NCI-H1417 (cell line): ENCODE measurements around the gene ZBTB7B.

Source experiments
- DNase-seq, 3 experiments: peaks; one replicate each; lab custom pipeline; 2025; lab: John Stamatoyannopoulos, UW

ZBTB7B gene

DNA sequence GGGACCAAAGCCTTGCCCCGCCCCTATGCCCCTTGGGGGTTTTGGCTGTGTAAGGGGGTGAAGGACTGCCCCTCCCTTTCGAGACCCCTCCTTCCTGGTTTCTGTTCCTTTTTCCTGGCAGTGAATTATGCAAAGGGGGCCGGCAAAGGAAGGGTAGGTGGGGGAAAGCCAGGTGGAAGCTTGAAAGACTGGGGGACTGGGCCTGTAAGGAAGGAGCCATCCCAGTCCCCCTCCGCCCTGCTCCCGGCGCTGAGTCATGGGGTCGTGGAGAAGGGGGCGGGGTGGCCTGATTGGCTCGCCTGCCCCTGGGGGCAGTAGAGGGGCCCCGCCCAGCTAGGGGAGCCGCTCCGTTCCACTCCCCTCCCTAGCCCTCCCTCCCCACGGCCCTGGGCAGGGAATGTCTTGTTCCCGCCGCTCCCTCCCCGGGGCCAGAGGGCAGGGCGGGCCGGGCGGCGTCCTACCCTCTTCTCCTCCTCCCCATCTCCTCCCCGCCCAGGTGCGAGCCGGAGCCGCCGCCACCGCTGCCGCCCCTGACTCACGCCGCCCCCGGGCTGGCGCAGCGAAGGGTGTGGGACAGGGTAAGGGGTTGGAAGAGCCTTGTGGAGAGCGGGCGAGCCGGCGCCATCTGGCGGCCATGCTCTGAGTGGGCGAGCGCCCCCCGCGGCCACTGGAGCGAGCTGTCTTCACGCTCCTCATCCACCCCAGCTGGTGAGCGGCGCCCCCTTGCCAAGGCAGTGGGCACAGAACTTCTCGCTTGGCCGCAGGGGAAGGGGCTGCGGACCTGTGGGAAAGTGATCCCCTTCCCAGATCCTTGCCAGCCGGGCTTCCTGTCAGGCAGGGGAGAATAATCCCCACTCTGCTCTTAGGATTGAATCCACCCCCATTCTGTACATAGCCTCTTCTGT lies 14.7 kb downstream of the ZBTB7B start:
- peak; percentile 38 to 89 (median 65) for DNase-seq

DNA sequence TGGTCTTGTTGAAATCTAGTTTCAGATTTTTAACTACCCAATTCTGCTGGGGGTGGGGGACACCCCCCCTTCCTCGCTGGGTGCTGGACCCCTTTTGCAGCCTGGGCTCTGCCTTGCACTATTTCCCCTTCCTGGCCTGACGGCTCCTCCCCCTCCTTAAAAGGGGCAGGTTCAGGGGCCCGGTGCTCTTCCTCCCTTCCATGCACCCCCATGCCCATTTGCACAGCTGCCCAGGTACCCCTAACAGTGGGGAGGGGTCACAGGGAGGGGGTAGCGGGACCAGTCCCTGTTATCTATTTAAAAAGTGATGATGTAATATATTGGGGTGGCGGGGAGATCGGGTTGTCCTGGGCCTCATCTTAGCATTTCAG lies 15.3 kb downstream of the ZBTB7B start:
- DNase-seq = no peak

DNA sequence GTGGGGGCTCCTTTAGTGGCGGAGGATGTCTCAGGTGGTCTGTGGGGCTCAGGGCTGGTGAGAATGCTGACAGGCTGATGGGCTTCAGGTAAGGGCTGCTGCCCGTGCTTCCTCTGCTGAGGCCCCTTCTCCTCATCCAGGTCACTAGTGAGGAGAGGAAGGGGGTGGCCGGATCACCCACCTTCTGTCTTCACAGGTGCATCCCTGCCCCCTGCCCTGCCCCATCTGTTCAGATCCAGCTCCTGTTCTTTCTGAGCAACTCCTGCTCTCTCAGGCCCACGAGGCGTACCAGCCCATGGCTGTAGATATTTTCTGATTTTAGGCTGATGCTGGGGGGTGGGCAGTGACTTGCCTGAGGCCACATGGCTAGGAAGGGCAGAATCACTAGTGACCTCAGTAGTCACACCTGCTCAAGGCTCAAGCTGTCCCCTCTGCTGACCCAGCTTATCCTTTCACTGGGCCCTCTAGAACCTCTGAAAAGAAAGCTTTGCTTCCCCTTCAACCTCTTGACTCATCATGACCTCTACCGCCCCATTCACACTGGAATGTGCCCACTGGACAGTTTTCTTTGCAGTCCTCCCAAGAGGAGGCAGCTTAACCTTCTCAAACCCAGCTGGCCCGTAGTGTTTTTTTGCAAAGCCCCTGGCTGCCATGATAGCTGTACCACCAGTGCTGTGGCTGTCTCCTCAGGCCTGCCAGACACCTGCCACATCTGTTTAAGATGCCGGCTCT lies 16.2 kb downstream of the ZBTB7B start:
- DNase-seq = no peak

DNA sequence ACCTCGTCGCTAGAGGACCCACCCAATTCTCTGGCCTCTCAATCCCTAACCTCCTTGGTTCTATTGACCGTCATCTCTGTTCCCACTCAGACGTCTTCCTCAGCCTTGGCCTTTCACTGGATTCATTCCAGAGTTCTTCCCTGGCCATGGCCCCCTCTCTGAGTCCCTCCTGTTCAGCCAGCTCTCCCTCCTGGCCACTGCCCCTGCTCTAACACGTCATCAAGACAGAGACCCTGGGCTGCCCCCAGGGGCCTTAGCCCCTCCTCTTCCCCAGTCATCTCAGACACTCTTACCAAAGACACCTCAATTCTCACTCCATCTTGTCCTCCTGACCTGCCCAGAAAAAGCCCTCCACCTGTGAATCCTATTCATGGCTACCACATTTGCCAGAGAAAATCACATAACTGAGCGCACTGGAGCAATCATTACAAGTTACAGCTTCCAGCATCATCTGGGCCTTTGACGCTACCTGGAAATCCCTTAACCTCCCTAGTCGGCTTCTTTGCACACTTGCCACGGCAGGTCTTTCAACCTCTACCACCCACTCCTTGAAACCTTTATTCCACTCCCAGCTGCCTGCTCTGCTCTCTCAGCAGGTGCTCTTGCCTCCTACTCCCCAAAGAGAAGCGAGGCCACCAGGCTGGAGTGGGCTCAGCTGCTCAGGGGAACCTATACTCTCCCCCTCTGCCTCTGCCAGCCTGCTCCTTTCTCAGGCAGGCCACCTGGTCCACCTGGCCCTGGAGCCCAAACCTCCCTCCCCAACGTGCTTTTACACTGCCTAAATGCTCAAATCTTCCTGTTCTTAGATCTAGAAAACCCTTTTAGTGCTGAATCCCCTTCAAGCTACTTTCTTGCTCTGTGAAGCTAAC lies 17.0 kb downstream of the ZBTB7B start:
- peak in 1 of 3 experiments; percentile 47 for DNase-seq

DNA sequence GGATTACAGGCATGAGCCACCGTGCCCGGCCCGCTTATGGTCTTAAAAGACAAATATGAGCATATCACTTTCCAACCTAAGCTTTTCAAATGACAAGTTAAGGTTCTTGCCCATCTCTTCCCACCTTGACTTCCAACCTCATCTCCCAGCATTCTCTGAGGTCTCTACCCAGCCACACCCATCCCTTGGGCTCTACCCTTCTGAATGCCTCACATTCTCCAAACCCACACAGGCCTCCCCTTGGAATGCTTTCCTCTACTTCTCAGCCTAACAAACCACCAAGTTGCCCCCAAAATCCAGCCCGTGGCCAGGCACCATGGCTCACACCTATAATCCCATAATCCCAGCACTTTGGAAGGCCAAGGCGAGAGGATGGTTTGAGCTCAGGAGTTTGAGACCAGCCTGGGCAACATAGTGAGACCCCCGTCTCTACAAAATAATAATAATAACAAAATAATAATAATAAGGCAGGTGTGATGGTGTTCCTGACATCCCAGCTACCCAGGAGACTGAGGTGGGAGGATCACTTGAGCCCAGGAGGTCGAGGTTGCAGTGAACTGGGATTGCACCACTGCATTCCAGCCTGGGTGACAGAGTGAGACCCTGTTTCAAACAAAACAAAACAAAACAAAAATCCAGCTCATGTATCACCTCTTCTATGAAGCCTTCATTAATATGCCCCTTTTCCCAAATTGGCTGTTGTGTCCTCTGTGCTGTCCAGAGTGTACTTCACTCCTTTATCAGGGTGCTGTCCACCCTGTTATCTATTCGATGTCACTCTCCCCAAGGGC lies 19.7 kb downstream of the ZBTB7B start:
- no peak for DNase-seq

DNA sequence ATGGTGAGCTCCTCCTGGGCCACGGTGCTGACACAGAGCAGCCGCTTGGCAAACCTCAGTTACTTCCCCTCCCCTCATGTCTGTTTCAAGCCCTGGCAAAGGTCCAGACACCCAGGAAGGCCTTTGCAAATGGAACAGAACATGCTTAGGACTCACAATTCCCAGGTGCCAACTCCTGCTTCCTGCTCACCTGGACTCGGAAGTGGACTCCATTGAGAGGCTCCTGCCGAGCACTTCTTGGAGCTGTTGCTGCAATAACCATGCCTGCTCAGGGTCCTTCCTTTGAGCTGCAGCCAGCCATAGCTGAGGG lies 20.3 kb downstream of the ZBTB7B start:
- peak in 2 of 3 experiments; percentile 48 to 70 for DNase-seq

DNA sequence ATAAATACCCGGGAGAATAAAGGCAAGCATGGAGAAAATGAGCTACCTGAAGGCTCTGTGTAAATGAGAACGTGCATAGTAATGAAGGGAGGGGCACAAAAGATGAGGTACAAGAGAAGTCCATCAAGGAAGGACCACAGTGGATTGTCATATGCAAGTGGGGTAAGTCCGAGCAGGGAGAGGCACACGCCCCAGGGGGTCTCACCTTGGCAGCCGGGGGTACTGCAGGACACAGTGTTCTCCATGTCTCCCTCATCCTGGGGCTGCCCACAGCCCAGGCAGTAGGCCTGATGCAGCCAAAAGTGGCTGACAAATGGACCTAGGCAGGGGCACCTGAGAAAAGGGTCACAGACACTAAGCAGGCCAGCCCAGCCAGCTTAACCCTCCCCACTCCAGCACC lies 21.0 kb downstream of the ZBTB7B start:
- no peak for DNase-seq

DNA sequence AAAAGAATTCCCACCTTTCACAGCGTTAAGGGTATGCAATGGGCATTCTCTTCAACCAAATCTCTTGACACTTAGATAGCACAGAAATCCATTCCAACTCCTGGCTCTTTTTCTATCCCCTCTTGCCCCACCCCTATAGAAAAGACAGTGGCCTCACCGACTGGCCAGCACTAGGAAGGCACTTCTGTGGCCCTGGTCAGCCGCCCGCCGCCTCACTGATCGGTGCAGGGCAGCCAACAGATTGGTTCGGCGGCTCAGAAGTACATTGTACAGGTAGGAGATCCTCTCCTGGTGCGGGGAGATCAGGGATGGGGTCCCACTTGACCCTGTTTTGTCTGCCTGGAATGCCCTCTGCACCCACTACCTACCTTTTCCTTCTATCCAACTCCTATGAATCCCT lies 21.7 kb downstream of the ZBTB7B start:
- no peak for DNase-seq

DNA sequence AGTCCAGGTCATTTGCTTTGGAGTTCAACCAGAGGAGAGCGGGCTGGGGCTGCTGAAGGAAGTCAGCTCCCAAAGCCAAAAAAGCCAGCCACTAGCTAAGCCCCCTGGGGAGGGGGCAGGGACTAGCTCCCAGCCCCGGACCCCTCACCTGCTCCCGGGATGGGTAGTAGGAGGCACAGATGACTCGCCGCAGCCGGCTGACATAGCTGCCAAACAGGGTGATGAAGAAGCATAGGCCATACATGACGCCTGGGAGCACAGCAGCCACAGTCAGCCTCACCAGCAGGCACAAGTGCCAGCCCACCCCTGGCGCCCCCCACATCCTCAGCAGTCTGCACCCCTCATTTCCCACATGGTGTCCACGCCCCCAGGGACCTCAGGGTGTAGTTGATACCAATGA lies 23.6 kb downstream of the ZBTB7B start:
- DNase-seq = no peak

DNA sequence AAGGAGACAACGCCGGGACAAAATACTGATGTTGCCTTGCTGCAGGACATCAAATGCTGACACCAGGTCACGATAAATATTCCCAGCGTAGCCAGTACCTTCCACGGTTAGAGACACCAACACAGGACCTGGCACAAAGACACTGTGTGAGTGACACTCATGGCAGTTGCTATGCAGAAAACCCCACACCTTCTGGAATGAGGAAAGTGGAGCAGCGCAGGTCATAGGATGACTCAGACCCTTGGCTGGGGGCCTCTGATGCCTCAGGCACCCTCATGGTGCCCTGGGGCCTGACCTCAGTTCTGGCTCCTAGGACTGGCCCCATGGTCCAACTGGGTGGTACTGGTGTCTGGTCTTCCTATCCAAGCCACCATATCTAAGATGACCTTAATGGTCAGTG lies 24.0 kb downstream of the ZBTB7B start:
- no peak for DNase-seq

DNA sequence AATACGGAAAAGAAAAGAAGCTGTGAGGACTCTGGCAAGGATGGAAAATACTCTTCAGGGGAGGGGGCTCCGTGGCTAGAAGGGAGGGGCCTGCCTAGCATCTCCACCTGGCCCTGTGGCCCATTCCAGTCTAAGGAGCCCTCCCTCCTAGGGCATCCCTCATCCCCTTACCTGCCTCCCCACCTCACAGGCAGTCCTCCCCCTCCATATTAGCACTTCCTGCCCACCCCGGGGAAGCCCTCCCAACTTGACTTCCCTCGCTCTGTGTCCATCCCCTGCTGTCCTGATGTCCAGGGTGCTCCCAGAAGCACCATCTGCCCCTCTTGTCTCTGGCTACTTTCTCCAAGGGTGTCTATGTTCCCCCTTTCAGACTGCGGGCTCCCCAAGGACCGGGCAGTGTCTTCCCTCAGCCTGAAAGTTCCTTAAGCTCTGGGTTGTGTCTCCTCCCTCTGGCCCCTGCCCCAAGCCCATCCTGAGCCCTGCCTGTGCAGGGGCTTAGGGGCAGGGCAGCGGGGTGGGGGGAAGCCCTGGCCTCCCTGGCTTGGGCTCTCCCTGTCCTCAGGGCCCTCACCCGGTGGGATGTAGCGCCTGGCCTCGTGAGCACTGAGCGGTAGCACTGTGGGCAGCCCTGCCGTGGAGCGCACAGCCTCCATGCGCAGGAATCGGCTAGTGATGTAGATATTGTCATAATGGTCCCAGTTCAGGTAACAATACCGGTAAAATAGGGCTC lies 27.1 kb downstream of the ZBTB7B start:
- no peak for DNase-seq

DNA sequence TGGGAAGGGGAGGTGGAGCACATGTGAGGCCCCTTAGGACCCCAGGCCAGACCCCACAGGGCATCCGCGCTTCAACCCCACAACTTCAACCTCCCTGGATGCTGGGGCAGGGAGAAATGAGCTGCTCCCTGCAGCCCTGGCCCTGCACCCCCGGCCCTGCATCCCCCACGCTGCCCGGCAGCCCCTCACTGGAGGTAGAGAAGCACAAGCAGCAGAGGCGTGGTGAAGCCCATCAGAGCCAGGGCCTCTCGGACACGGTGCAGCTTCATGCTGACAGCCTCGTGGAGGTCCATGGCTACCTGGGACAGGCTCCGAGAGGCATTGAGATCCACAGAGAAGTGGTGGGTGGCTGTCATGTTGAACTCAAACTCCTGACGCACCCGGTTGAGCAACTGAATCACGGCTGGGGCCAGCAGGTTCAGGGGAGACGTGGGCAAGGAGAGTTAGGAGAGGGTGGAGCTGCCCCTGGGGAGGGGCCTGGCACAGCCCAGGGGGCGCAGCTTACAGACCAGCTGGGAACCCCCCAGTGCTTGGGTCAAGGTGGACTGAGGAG lies 27.7 kb downstream of the ZBTB7B start:
- DNase-seq = no peak

DNA sequence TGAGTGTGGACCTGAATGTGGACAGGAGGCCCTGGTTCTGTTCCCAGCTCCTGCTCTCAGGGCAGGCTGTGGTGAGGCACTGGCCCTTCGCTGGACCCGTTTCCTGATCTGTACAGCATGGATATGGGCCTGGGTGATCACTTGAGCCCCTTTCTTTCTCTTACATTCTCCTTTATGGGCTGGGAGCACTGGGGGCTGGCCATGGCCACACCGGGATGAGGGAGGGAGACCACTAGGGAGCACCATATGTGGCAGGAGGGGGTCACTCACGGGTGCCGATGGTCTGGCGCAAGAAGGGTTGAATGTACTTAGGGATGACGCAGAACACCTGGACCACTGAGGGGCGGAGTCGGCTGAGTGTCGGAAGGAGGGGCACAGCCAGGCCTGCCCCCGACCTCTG lies 28.3 kb downstream of the ZBTB7B start:
- no peak for DNase-seq

DNA sequence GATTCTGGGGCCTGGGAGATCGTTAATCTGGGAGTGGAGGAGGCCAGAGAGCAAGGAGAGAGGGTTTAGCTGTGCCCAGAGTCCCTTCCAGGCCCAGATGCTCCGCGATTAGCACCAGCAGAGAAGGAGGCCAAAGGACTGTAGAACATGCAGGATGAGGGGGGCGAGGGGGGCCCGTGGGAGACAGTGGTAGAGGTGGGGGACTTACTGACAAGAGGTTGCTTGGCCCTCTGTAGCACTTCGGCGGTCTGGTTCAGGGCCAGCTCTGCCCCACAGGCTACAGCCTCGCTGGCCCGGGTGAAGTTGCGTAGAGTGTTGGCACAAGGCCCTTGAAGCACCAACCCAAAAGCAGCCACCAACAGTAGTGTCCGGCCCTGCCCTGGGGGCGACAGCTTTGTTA lies 30.3 kb downstream of the ZBTB7B start:
- no peak for DNase-seq

DNA sequence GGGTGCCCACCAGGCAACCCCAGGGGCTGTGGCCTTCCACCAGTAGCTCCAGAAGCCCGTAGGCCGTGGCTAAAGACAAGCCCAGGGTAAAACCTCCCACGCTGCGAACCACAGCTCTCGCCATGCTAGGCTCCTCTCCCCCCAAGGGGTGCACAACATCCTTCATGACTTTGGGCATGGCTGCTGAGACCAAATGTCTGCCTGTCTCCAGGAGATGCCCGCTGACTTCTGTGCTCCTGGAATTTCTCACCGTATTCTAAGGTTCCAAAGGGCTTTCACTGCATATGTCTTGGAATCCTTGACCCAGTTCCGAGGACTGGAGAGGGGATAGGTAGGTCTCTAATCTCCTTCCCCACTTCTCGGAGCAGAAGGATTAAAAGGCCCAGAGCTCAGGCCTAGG lies 30.9 kb downstream of the ZBTB7B start, which contains the start of the genes DCST1 and DCST2:
Gene DCST1 (plus strand): TSS at position 301 of the 400 bp plus-strand sequence. CDS start 213 bp downstream, outside the sequence.
Gene DCST2 (minus strand): TSS at position 258 of the 400 bp plus-strand sequence. CDS start 80 bp downstream, at position 178.
- no peak for DNase-seq

DNA sequence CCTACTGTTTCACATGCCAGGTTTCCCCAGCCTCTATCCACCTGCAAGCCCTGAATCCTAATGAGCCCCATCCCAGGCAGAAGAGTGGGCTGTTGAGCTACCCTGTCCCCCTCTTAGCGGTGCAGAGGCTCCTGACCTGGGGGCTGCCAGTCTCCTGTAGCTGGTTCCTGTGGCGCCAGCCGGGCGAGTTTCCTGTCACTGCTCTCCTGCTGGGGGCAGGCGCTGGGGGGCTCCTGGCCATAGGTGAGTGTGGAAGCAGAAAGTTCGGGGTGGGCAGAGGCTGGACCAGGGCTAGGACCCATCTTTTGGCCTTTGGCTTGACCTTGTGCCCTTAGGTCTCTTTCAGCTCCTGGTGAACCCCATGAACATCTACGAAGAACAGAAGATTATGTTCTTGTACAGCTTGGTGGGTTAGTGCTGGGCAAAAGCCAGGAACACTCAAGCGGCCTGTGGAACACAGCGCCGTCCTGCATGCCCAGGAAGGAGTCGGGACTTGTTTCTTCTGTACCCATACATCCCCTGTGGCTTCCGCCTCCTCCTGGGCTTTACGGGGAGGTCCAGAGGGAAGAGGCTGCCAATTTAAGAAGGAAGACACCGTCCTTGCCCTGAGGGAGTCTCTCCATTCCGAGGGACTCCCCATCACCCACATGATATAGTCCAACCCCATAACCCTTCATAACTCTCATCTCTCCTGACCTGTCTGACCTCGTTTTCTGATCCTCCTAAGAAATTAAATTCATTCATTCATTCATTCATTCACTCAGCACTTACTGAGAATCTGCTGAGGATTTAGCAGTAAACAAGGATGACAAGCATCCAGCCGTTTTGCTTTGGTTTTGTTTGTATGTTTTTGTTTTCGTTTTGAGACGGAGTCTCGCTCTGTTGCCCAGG lies 32.0 kb downstream of the ZBTB7B start:
- DNase-seq = no peak

DNA sequence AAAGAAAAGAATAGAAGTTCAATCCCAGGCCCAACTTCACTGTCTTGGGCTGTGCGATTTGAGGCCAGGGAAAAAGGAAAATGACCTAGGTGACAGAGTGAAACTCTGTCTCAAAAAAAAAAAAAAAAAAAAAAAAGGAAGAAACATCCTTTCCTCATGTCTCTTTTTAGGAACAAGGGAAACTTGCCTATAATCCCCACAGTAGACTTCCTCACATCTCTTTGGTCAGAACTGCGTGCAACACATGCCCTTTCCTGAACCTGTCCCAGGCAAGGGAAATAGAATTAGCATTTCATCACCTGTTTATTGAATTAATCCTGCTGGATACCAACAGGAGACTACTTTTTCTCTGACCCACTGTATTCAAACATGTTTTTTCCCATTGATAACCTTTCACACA lies 33.3 kb downstream of the ZBTB7B start:
- DNase-seq = no peak

DNA sequence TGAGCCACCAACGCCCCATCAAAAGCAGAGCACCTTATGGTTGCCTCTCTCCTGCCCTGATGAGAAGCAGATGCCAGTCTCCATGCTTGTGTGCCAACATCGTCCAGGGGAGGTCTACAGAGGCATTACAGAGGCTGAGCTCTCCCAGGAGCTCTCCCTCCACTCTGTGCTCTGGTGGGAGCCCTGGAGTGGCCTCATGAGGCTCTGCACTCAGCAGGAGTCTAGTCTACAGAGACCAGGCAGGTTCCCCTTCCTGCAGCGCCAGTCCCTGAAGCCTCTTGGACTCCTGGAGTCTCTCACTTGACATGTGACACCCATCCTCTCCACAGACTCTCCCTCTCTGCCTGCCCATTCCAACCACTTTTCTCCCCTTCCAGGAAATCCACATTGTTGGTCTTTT lies 34.4 kb downstream of the ZBTB7B start:
- no peak for DNase-seq

DNA sequence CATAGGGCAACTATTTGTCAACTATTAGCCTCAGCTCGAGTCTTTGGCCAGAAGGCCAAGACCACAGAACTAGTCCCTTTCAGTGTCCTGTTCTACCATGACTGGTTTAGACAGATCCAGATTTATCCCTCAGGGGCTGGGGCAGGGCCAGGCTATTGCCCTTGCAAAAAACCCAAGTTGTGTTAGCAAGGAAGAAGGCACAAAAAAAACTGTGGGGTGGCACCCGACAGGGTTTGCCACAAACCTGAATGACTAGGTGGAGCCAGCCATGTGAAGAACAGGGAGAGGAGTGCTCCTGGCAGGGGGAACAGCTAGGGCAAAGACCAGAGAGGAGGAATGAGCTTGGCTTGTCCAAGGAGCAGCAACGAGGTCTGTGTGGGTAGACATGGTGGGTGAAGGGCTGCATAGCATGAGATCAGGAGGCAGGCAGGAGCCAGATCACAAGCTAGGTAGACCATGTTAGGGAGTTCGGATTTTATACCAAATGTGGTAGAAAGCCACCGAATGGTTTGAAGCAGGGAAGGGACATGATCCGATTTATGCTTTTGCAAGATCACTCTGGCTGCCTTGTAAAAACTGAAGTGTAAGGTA lies 35.3 kb downstream of the ZBTB7B start:
- DNase-seq = no peak
